ENCODE measurements around the gene MFRP. TPM values are rescaled to one million over a fixed set of nuclear protein-coding genes. Genes with fewer than 3 reads are reported as not detected.

The MFRP gene
- total RNA-seq, 1 experiment from 2014 or later: not detected

DNA sequence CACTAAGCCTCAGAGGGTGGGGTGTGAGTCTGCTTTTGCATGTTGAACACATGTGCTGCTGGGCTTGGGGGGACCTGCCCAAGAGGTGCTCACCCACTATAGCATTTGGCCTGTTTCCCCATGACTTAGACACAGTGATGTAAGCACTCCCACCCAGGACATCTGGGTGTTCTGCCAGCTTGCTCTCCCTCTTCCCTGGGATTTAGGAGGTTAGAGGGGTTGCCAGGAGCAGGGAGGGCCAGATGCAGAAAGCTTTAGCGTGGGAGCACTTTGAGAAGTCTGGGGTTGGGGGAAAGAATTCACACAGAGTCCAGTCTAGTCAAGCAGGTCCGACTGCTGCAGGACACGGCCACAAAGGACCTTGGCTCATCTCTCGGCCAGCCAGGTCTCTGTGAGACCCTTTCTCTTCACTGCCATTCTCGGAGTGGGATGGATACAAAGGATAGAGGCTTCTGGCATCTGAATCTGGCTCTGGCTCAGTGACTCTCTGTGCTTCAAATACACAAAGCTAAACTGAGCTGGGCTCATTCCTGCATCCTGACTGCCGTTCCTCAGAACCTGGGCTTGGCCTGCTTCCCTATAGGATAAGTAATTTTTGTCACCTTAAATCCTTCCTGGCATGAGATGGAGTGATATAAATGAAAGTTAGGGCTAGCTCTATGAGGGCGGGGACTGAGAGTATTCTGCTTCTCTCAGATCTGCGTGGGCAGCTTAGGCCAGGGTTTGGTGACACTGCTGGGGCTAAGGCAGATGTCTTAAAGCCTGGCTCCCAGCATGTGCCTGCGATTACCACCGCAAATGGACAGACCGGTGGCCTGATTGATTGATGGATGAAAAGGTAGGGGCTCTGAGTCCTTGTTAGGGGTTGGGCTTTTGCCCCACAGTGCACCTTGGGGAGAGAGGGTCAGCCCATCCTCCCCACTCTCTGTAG, 20.4 kb upstream of the MFRP start:
- no peak for TF ChIP-seq SIN3A (IDR thresholded peaks at IDR 0.05; ENCODE audit: borderline replicate concordance, insufficient read depth, low read depth, low read length)
- TF ChIP-seq POLR2AphosphoS5 (IDR thresholded peaks at IDR 0.05; ENCODE audit: low read depth, low read length): no peak
- no peak for TF ChIP-seq TCF7L2 (IDR thresholded peaks at IDR 0.05; ENCODE audit: low read depth, low read length)
- TF ChIP-seq, protein P1, sequence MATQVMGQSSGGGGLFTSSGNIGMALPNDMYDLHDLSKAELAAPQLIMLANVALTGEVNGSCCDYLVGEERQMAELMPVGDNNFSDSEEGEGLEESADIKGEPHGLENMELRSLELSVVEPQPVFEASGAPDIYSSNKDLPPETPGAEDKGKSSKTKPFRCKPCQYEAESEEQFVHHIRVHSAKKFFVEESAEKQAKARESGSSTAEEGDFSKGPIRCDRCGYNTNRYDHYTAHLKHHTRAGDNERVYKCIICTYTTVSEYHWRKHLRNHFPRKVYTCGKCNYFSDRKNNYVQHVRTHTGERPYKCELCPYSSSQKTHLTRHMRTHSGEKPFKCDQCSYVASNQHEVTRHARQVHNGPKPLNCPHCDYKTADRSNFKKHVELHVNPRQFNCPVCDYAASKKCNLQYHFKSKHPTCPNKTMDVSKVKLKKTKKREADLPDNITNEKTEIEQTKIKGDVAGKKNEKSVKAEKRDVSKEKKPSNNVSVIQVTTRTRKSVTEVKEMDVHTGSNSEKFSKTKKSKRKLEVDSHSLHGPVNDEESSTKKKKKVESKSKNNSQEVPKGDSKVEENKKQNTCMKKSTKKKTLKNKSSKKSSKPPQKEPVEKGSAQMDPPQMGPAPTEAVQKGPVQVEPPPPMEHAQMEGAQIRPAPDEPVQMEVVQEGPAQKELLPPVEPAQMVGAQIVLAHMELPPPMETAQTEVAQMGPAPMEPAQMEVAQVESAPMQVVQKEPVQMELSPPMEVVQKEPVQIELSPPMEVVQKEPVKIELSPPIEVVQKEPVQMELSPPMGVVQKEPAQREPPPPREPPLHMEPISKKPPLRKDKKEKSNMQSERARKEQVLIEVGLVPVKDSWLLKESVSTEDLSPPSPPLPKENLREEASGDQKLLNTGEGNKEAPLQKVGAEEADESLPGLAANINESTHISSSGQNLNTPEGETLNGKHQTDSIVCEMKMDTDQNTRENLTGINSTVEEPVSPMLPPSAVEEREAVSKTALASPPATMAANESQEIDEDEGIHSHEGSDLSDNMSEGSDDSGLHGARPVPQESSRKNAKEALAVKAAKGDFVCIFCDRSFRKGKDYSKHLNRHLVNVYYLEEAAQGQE (IDR thresholded peaks at IDR 0.05; ENCODE audit: insufficient read depth in 1 of 2, low read depth in 2 of 2, low read length in 1 of 2): no peak
- TF ChIP-seq, protein P2, sequence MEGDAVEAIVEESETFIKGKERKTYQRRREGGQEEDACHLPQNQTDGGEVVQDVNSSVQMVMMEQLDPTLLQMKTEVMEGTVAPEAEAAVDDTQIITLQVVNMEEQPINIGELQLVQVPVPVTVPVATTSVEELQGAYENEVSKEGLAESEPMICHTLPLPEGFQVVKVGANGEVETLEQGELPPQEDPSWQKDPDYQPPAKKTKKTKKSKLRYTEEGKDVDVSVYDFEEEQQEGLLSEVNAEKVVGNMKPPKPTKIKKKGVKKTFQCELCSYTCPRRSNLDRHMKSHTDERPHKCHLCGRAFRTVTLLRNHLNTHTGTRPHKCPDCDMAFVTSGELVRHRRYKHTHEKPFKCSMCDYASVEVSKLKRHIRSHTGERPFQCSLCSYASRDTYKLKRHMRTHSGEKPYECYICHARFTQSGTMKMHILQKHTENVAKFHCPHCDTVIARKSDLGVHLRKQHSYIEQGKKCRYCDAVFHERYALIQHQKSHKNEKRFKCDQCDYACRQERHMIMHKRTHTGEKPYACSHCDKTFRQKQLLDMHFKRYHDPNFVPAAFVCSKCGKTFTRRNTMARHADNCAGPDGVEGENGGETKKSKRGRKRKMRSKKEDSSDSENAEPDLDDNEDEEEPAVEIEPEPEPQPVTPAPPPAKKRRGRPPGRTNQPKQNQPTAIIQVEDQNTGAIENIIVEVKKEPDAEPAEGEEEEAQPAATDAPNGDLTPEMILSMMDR (IDR thresholded peaks at IDR 0.05): no peak
- intact Hi-C loops (cut with micrococcal nuclease; ENCODE audit: unreplicated experiment) (no loop called here), in situ Hi-C loops (cut with HindIII; ENCODE audit: low pct_unique_long_range_greater_than_20kb, low sequenced_read_pairs) (no loop called here)
- ChIA-PET CTCF (interaction anchor here (0.5 kb wide), 1 partner anchor 352 kb away, joined by 3 read pairs; no protein-coding TSS in a partner anchor), POLR2A (no interaction called here)
- Histone ChIP-seq H3K36me3 (ENCODE audit: control insufficient read depth, insufficient read depth, low read length) (no peaks in the 10 kb centered on the region), H3K4me3 (ENCODE audit: low read depth in 2 of 2, low read length in 2 of 2) (no peak overlapping the region), H3K27me3 (ENCODE audit: control insufficient read depth, insufficient read depth, low read length) (peaks cover 3% of the 10 kb centered on the region; the same call in 1 of the 2 replicates), H3K4me1 (ENCODE audit: control insufficient read depth, insufficient read depth, low read length) (peaks cover 16% of the 10 kb centered on the region), H3K9me3 (ENCODE audit: control insufficient read depth, insufficient read depth, low read depth, low read length) (no peaks in the 10 kb centered on the region), H3K27ac (ENCODE audit: low read length) (no peak overlapping the region)
- ATAC-seq (no peak), DNase-seq (ENCODE audit: low read depth, low spot score) (no peak)
- BruUV-seq (replicated peaks): no TSS peak

DNA sequence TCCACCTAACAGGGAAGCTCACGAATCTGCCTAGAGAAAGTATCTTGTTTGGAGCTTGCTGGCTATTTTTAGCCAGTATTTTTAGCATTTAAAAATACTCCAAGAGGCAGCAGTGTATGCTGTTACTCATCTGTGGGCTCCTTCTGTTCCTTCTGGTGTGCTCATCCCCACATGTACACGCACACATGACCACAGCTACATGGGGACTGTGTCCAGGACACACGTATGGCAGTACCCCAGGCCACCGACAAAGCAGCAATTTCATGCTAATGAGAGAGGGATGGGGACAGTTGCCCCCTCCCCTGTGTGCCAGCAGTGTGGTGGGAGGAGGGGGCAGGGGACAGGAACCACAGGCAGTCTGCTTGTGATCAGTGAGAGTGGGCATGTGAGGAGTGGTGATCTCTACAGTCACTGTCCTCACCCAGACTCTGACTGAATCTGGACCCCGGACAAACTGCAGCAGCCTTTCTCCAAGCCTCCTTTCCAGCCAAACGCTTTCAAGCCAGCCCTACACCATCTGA, 18.6 kb upstream of the MFRP start:
- POLR2A ChIA-PET: no interaction called here

More for the DNA sequence above, 18.6 kb upstream of the MFRP start:
- ATAC-seq: no peak
- no peak overlapping the region for H3K4me3 ChIP-seq (ENCODE audit: low read depth in 2 of 2, low read length in 2 of 2)
- H3K4me1 ChIP-seq (ENCODE audit: control insufficient read depth, insufficient read depth, low read length): peaks cover 30% of the 10 kb centered on the region
- H3K27ac ChIP-seq (ENCODE audit: low read length): no peak overlapping the region
- H3K36me3 ChIP-seq (ENCODE audit: control insufficient read depth, insufficient read depth, low read length): no peaks in the 10 kb centered on the region
- H3K9me3 ChIP-seq (ENCODE audit: control insufficient read depth, insufficient read depth, low read depth, low read length): no peaks in the 10 kb centered on the region
- peaks cover 3% of the 10 kb centered on the region; the same call in 1 of the 2 replicates for H3K27me3 ChIP-seq (ENCODE audit: control insufficient read depth, insufficient read depth, low read length)
- CTCF ChIA-PET: no interaction called here
- no peak for DNase-seq (ENCODE audit: low read depth, low spot score)
- in situ Hi-C loops (cut with HindIII; ENCODE audit: low pct_unique_long_range_greater_than_20kb, low sequenced_read_pairs) (no loop called here), intact Hi-C loops (cut with micrococcal nuclease; ENCODE audit: unreplicated experiment) (no loop called here)
- TF ChIP-seq POLR2AphosphoS5 (IDR thresholded peaks at IDR 0.05; ENCODE audit: low read depth, low read length): no peak
- TF ChIP-seq, protein P1 (IDR thresholded peaks at IDR 0.05; ENCODE audit: insufficient read depth in 1 of 2, low read depth in 2 of 2, low read length in 1 of 2): no peak
- TF ChIP-seq, protein P2 (IDR thresholded peaks at IDR 0.05): no peak
- BruUV-seq (replicated peaks): no TSS peak
